Measurements from ENCODE around the gene FRS3. TPM values are rescaled to one million over a fixed set of nuclear protein-coding genes. Genes with fewer than 3 reads are reported as not detected.
A peak's percentile ranks its signal among the peaks of the same experiment; 100 is the strongest.

The FRS3 gene
- total and polyA plus RNA-seq, 9 of the 15 experiments (the other 6 are each of a cell fraction or from before 2014, with no cell fraction given): 0.03 to 3.7 (median 1.6) TPM

DNA sequence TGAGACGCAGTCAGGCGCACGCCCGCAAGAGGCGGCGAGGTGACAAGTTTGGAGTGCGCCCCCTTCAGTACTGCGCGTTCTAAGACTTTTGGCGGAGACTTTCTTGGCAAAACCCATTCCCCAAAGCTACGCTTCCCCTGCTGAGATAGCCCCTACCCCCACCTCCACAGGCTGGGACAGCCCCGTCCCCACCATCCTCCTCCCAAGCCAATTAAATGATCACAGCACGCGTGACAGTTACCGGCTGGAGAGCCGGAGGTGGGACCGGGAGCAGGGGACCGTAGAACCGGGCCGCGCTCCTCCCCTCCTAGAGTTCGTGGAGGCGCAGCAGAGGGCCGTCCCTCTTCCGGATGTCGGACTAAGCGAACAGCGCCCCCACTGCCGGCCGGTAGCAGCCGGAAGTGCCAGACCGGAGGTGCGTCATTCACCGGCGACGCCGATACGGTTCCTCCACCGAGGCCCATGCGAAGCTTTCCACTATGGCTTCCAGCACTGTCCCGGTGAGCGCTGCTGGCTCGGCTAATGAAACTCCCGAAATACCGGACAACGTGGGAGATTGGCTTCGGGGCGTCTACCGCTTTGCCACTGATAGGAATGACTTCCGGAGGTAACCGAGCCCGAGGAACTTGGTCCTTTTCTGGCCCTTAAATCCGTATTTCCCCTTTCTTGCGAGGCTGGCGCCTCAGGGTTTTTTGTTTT, 7.7 kb upstream of the FRS3 start, which contains the start of gene TOMM6 (continued):
- TF ChIP-seq, protein P1, sequence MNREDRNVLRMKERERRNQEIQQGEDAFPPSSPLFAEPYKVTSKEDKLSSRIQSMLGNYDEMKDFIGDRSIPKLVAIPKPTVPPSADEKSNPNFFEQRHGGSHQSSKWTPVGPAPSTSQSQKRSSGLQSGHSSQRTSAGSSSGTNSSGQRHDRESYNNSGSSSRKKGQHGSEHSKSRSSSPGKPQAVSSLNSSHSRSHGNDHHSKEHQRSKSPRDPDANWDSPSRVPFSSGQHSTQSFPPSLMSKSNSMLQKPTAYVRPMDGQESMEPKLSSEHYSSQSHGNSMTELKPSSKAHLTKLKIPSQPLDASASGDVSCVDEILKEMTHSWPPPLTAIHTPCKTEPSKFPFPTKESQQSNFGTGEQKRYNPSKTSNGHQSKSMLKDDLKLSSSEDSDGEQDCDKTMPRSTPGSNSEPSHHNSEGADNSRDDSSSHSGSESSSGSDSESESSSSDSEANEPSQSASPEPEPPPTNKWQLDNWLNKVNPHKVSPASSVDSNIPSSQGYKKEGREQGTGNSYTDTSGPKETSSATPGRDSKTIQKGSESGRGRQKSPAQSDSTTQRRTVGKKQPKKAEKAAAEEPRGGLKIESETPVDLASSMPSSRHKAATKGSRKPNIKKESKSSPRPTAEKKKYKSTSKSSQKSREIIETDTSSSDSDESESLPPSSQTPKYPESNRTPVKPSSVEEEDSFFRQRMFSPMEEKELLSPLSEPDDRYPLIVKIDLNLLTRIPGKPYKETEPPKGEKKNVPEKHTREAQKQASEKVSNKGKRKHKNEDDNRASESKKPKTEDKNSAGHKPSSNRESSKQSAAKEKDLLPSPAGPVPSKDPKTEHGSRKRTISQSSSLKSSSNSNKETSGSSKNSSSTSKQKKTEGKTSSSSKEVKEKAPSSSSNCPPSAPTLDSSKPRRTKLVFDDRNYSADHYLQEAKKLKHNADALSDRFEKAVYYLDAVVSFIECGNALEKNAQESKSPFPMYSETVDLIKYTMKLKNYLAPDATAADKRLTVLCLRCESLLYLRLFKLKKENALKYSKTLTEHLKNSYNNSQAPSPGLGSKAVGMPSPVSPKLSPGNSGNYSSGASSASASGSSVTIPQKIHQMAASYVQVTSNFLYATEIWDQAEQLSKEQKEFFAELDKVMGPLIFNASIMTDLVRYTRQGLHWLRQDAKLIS (CRISPR knock-in tag; IDR thresholded peaks at IDR 0.05): peak; percentile 93
- TF ChIP-seq MYNN (IDR thresholded peaks at IDR 0.05): no peak; the same call in 1 of the 2 replicates
- TF ChIP-seq MYNN (CRISPR knock-in tag; IDR thresholded peaks at IDR 0.05): no peak
- no peak for TF ChIP-seq SLC30A9 (CRISPR knock-in tag; IDR thresholded peaks at IDR 0.05)
- TF ChIP-seq L3MBTL2 (IDR thresholded peaks at IDR 0.05): peak; percentile 75; the same call in 1 of the 2 replicates
- no peak for TF ChIP-seq BRF1 (IDR thresholded peaks at IDR 0.05; ENCODE audit: borderline replicate concordance, extremely low read depth, insufficient read length)
- no peak for TF ChIP-seq RUNX1 (IDR thresholded peaks at IDR 0.05; ENCODE audit: low read depth)
- TF ChIP-seq, protein P2, sequence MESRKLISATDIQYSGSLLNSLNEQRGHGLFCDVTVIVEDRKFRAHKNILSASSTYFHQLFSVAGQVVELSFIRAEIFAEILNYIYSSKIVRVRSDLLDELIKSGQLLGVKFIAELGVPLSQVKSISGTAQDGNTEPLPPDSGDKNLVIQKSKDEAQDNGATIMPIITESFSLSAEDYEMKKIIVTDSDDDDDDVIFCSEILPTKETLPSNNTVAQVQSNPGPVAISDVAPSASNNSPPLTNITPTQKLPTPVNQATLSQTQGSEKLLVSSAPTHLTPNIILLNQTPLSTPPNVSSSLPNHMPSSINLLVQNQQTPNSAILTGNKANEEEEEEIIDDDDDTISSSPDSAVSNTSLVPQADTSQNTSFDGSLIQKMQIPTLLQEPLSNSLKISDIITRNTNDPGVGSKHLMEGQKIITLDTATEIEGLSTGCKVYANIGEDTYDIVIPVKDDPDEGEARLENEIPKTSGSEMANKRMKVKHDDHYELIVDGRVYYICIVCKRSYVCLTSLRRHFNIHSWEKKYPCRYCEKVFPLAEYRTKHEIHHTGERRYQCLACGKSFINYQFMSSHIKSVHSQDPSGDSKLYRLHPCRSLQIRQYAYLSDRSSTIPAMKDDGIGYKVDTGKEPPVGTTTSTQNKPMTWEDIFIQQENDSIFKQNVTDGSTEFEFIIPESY (CRISPR knock-in tag; IDR thresholded peaks at IDR 0.05): peak; percentile 84
- TF ChIP-seq, protein P3, sequence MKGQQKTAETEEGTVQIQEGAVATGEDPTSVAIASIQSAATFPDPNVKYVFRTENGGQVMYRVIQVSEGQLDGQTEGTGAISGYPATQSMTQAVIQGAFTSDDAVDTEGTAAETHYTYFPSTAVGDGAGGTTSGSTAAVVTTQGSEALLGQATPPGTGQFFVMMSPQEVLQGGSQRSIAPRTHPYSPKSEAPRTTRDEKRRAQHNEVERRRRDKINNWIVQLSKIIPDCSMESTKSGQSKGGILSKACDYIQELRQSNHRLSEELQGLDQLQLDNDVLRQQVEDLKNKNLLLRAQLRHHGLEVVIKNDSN (CRISPR knock-in tag; IDR thresholded peaks at IDR 0.05): no peak
- no peak for TF ChIP-seq NCOA6 (IDR thresholded peaks at IDR 0.05)
- TF ChIP-seq, protein P4, sequence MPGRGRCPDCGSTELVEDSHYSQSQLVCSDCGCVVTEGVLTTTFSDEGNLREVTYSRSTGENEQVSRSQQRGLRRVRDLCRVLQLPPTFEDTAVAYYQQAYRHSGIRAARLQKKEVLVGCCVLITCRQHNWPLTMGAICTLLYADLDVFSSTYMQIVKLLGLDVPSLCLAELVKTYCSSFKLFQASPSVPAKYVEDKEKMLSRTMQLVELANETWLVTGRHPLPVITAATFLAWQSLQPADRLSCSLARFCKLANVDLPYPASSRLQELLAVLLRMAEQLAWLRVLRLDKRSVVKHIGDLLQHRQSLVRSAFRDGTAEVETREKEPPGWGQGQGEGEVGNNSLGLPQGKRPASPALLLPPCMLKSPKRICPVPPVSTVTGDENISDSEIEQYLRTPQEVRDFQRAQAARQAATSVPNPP (IDR thresholded peaks at IDR 0.05; ENCODE audit: borderline replicate concordance, insufficient read depth, insufficient read length): no peak
- peak; percentile 96 for TF ChIP-seq KAT2B (IDR thresholded peaks at IDR 0.05; ENCODE audit: low read depth, low read length)
- TF ChIP-seq, protein P5, sequence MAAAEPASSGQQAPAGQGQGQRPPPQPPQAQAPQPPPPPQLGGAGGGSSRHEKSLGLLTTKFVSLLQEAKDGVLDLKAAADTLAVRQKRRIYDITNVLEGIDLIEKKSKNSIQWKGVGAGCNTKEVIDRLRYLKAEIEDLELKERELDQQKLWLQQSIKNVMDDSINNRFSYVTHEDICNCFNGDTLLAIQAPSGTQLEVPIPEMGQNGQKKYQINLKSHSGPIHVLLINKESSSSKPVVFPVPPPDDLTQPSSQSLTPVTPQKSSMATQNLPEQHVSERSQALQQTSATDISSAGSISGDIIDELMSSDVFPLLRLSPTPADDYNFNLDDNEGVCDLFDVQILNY (CRISPR knock-in tag; IDR thresholded peaks at IDR 0.05): peak; percentile 80; the same call in 1 of the 2 replicates
- peak; percentile 93 for TF ChIP-seq PHF20 (IDR thresholded peaks at IDR 0.05; ENCODE audit: partially characterized antibody)
- TF ChIP-seq KHSRP (IDR thresholded peaks at IDR 0.05): peak; percentile 49; the same call in 1 of the 2 replicates
- peak; percentile 50; the same call in 1 of the 2 replicates for TF ChIP-seq ESRRA (IDR thresholded peaks at IDR 0.05; ENCODE audit: borderline replicate concordance, low read depth)
- TF ChIP-seq NBN (IDR thresholded peaks at IDR 0.05; ENCODE audit: low read depth): peak; percentile 96
- peak; percentile 51; the same call in 1 of the 2 replicates for TF ChIP-seq GATAD2B (IDR thresholded peaks at IDR 0.05; ENCODE audit: borderline replicate concordance)

Measured in K562 (cell line).